Ectodermal cell (in vitro differentiated cells): ENCODE results near the gene RPS5.

Experiments
- H3K27ac ChIP-seq: 2 replicates; pipeline ENCODE4 v1.7.0; 2013; ENCODE audit warnings: mild to moderate bottlenecking, low read depth, low read length; ENCODE audit not compliant: insufficient read depth, poor library complexity, severe bottlenecking
- H3K27me3 ChIP-seq: 2 replicates; pipeline ENCODE4 v1.7.0; 2013; ENCODE audit warnings: mild to moderate bottlenecking, low read length; ENCODE audit not compliant: insufficient read depth, control insufficient read depth, poor library complexity, severe bottlenecking
- H3K36me3 ChIP-seq: one replicate; pipeline ENCODE4 v1.7.0; 2013; ENCODE audit warnings: low read length; ENCODE audit not compliant: control insufficient read depth, insufficient read depth
- H3K4me1 ChIP-seq: one replicate; pipeline ENCODE4 v1.7.0; 2013; ENCODE audit warnings: low read length; ENCODE audit not compliant: control insufficient read depth, insufficient read depth
- H3K4me3 ChIP-seq: 2 replicates; pipeline ENCODE4 v1.7.0; 2013; ENCODE audit warnings: low read depth, low read length, control low read depth; ENCODE audit not compliant: insufficient read depth
- H3K9me3 ChIP-seq: 2 replicates; pipeline ENCODE4 v1.7.0; 2013; ENCODE audit warnings: mild to moderate bottlenecking, low read length, moderate library complexity; ENCODE audit not compliant: control insufficient read depth
- WGBS, 2 experiments: methylation state at CpG; one replicate each; pipeline ENCODE4 v1.1.7; 2013; ENCODE audit warnings: missing lambda C conversion rate in 2 of 2; 5-methylcytosine and 5-hydroxymethylcytosine counted together

The RPS5 gene

GRCh38 chr19:58408152-58409009 lies 21.3 kb downstream of the RPS5 start, which contains the start of gene ZNF584:
Gene ZNF584, plus strand, starts transcription at chr19:58408649. Its CDS starts 499 bp downstream, at chr19:58409148.
- WGBS, 2 experiments, result 0 to 1% methylated on average over 100 of the region's 100 CpGs
- peak within 1 kb of the TSS; percentile 78 for H3K4me3 ChIP-seq
- peaks cover 4% of the 10 kb centered on the region for H3K4me1 ChIP-seq
- no peaks in the 10 kb centered on the region for H3K36me3 ChIP-seq
- H3K9me3 ChIP-seq, result no peaks in the 10 kb centered on the region
- H3K27me3 ChIP-seq, result no peaks in the 10 kb centered on the region
- peak within 1 kb of the TSS; percentile 84 for H3K27ac ChIP-seq

- no peak overlapping the region for H3K27ac ChIP-seq
- WGBS, 2 experiments, result 15 to 16% methylated on average over 34 of the region's 34 CpGs
- H3K4me3 ChIP-seq, result peak overlapping the region; percentile 78
- no peaks in the 10 kb centered on the region for H3K9me3 ChIP-seq
- H3K27me3 ChIP-seq, result no peaks in the 10 kb centered on the region
- H3K4me1 ChIP-seq, result peaks cover 4% of the 10 kb centered on the region
- H3K36me3 ChIP-seq, result no peaks in the 10 kb centered on the region
Observed at GRCh38 chr19:58409010-58409790, 22.1 kb downstream of the RPS5 start.

GRCh38 chr19:58416604-58417003 lies 29.5 kb downstream of the RPS5 start:
- H3K4me1 ChIP-seq, result no peaks in the 10 kb centered on the region
- H3K4me3 ChIP-seq, result no peak overlapping the region
- WGBS, 2 experiments, result 94 to 95% methylated on average over 5 of the region's 5 CpGs
- peaks cover 14% of the 10 kb centered on the region for H3K36me3 ChIP-seq
- no peaks in the 10 kb centered on the region for H3K9me3 ChIP-seq
- H3K27me3 ChIP-seq, result no peaks in the 10 kb centered on the region
- H3K27ac ChIP-seq, result no peak overlapping the region

- Histone ChIP-seq H3K36me3 (peaks cover 14% of the 10 kb centered on the region), H3K9me3 (no peaks in the 10 kb centered on the region), H3K4me1 (no peaks in the 10 kb centered on the region), H3K27me3 (no peaks in the 10 kb centered on the region), H3K4me3 (no peak overlapping the region), H3K27ac (no peak overlapping the region)
- 95 to 96% methylated on average over 7 of the region's 7 CpGs for WGBS, 2 experiments
Observed at GRCh38 chr19:58417071-58417470, 30.0 kb downstream of the RPS5 start.

- Histone ChIP-seq H3K36me3 (peaks cover 9% of the 10 kb centered on the region), H3K27me3 (no peaks in the 10 kb centered on the region), H3K9me3 (peaks cover 6% of the 10 kb centered on the region), H3K27ac (no peak overlapping the region), H3K4me1 (no peaks in the 10 kb centered on the region), H3K4me3 (no peak overlapping the region)
- WGBS, 2 experiments, result 70 to 75% methylated on average over 1 of the region's 1 CpG
Observed at GRCh38 chr19:58428617-58429016, 41.5 kb downstream of the RPS5 start.

- peaks cover 9% of the 10 kb centered on the region for H3K9me3 ChIP-seq
- H3K4me3 ChIP-seq, result no peak overlapping the region
- H3K36me3 ChIP-seq, result peaks cover 20% of the 10 kb centered on the region
- no peak overlapping the region for H3K27ac ChIP-seq
- H3K4me1 ChIP-seq, result no peaks in the 10 kb centered on the region
- no peaks in the 10 kb centered on the region for H3K27me3 ChIP-seq
Observed at GRCh38 chr19:58429745-58430144, 42.7 kb downstream of the RPS5 start.

- peaks cover 9% of the 10 kb centered on the region for H3K9me3 ChIP-seq
Observed at GRCh38 chr19:58434217-58434616, 47.1 kb downstream of the RPS5 start.

GRCh38 chr19:58439576-58440554 lies 52.8 kb downstream of the RPS5 start, which contains the start of gene ZNF132:
Gene ZNF132, minus strand, starts transcription at chr19:58440153. Its CDS starts 332 bp downstream, at chr19:58439821.
- Histone ChIP-seq H3K4me1 (no peaks in the 10 kb centered on the region), H3K27me3 (peaks cover 19% of the 10 kb centered on the region), H3K4me3 (peak within 1 kb of the TSS; percentile 69), H3K27ac (no peak within 1 kb of the TSS), H3K9me3 (peaks cover 3% of the 10 kb centered on the region), H3K36me3 (peaks cover 23% of the 10 kb centered on the region)
- 24 to 27% methylated on average over 59 of the region's 59 CpGs for WGBS, 2 experiments

More at GRCh38 chr19:58434217-58434616, 47.1 kb downstream of the RPS5 start:
- no peak overlapping the region for H3K27ac ChIP-seq
- WGBS, 2 experiments, result 94 to 96% methylated on average over 2 of the region's 2 CpGs
- no peak overlapping the region for H3K4me3 ChIP-seq
- H3K27me3 ChIP-seq, result no peaks in the 10 kb centered on the region
- H3K4me1 ChIP-seq, result no peaks in the 10 kb centered on the region
- peaks cover 45% of the 10 kb centered on the region for H3K36me3 ChIP-seq

GRCh38 chr19:58440556-58440955 lies 53.5 kb downstream of the RPS5 start:
- WGBS, 2 experiments, result 61% methylated on average over 31 of the region's 31 CpGs
- no peak overlapping the region for H3K27ac ChIP-seq

More at GRCh38 chr19:58440556-58440955, 53.5 kb downstream of the RPS5 start:
- Histone ChIP-seq H3K4me3 (peak overlapping the region; percentile 69), H3K36me3 (peaks cover 16% of the 10 kb centered on the region), H3K4me1 (no peaks in the 10 kb centered on the region), H3K9me3 (peaks cover 3% of the 10 kb centered on the region), H3K27me3 (peaks cover 23% of the 10 kb centered on the region)
